22Rv1 (cell line): ENCODE results near the gene GIMAP7.
"Not testable (repeated sequence)": the region's sequence is repeated elsewhere in the genome, so short reads cannot be mapped to it uniquely, and the experiment has no call there.

Source experiments
- H3K27ac ChIP-seq: fragments of 450-650 bp; 2 replicates; pipeline ENCODE4 v1.5.1; 2017
- ZFX ChIP-seq: fragments of 450-650 bp; IDR thresholded peaks from 2 replicates; pipeline ENCODE4 v1.6.1; 2017; ENCODE audit warnings: antibody characterized with exemption, borderline replicate concordance
- TF ChIP-seq, protein P1 (sequence below): fragments of 450-650 bp; IDR thresholded peaks from 2 replicates; pipeline ENCODE4 v1.5.1; 2017; ENCODE audit warnings: mild to moderate bottlenecking

GIMAP7 gene

GRCh38 chr7:150515248-150516147 is 826 bp downstream of the GIMAP7 start:
- TF ChIP-seq ZFX, result no peak
- TF ChIP-seq, protein P1, sequence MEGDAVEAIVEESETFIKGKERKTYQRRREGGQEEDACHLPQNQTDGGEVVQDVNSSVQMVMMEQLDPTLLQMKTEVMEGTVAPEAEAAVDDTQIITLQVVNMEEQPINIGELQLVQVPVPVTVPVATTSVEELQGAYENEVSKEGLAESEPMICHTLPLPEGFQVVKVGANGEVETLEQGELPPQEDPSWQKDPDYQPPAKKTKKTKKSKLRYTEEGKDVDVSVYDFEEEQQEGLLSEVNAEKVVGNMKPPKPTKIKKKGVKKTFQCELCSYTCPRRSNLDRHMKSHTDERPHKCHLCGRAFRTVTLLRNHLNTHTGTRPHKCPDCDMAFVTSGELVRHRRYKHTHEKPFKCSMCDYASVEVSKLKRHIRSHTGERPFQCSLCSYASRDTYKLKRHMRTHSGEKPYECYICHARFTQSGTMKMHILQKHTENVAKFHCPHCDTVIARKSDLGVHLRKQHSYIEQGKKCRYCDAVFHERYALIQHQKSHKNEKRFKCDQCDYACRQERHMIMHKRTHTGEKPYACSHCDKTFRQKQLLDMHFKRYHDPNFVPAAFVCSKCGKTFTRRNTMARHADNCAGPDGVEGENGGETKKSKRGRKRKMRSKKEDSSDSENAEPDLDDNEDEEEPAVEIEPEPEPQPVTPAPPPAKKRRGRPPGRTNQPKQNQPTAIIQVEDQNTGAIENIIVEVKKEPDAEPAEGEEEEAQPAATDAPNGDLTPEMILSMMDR, result no peak
- no peak overlapping the region for H3K27ac ChIP-seq

DNA sequence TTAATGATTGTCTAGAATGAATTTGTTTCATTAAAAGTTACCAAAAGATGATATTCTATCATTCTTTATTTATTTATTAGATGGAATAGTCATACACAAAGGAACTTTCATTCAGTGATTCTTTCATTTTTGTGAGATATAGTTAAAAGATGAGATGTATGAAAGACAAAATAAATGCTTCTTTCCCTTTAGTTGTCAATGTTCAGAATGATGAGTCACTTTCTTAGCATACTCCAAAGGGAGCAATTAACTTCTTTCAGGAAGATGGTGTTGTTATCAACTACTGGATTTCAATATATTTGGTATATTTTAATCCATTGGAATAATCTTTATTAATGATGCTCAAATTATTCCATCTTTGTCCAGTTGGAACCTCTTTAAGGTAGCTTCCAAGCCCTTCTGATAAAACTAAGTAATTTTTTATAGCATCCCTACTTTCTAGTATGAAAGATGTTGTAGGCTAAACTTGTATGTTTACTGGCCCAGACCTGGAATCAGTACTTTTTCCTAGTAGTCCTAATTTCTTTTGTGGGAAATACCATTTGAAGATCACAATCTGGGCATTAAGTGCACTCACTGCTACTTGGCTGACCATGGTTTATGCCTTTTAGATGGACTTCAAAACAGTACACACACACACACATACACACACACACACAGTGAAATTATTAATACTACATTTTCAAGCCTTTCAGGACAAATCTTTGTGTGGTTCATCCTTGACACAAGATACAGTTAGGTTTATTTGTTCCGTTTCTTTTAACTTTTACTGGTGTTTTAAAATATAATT is 2.5 kb downstream of the GIMAP7 start:
- TF ChIP-seq, protein P1, result no peak
- TF ChIP-seq ZFX, result no peak
- no peak overlapping the region for H3K27ac ChIP-seq

- TF ChIP-seq, protein P1, result no peak
Measured at GRCh38 chr7:150519310-150519709, 4.6 kb downstream of the GIMAP7 start.

GRCh38 chr7:150520145-150520544 is 5.5 kb downstream of the GIMAP7 start:
- no peak overlapping the region for H3K27ac ChIP-seq
- no peak for TF ChIP-seq ZFX
- TF ChIP-seq, protein P1, result no peak

More at GRCh38 chr7:150519310-150519709, 4.6 kb downstream of the GIMAP7 start:
- H3K27ac ChIP-seq, result no peak overlapping the region

GRCh38 chr7:150522931-150523330 is 8.3 kb downstream of the GIMAP7 start:
- not testable (repeated sequence) for H3K27ac ChIP-seq

- no peak overlapping the region for H3K27ac ChIP-seq
- TF ChIP-seq ZFX, result no peak
- TF ChIP-seq, protein P1, result no peak
Measured at GRCh38 chr7:150524018-150524417, 9.3 kb downstream of the GIMAP7 start.

GRCh38 chr7:150531704-150532103 is 17.0 kb downstream of the GIMAP7 start:
- no peak overlapping the region for H3K27ac ChIP-seq
- TF ChIP-seq, protein P1, result no peak
- no peak for TF ChIP-seq ZFX
